IPS-18a (cell line): ENCODE measurements around the gene GUCY1A2.

Experiments
- H3K27ac ChIP-seq: one replicate; pipeline ENCODE4 v1.5.1; 2013; ENCODE audit warnings: low read length
- H3K27me3 ChIP-seq: one replicate; pipeline ENCODE4 v1.6.1; 2013; ENCODE audit warnings: mild to moderate bottlenecking, low read length; ENCODE audit not compliant: control insufficient read depth, insufficient read depth
- H3K36me3 ChIP-seq: one replicate; pipeline ENCODE4 v1.6.1; 2013; ENCODE audit warnings: low read depth, low read length; ENCODE audit not compliant: control insufficient read depth
- H3K4me1 ChIP-seq: one replicate; pipeline ENCODE4 v1.6.1; 2013; ENCODE audit warnings: low read depth, low read length; ENCODE audit not compliant: control insufficient read depth
- H3K4me3 ChIP-seq: one replicate; pipeline ENCODE4 v1.5.1; 2013; ENCODE audit warnings: low read length
- H3K9ac ChIP-seq: one replicate; pipeline ENCODE4 v1.6.1; 2013; ENCODE audit warnings: mild to moderate bottlenecking, low read length, moderate library complexity
- H3K9me3 ChIP-seq: one replicate; pipeline ENCODE4 v1.6.1; 2013; ENCODE audit warnings: low read depth, low read length; ENCODE audit not compliant: control insufficient read depth

GUCY1A2 gene

DNA sequence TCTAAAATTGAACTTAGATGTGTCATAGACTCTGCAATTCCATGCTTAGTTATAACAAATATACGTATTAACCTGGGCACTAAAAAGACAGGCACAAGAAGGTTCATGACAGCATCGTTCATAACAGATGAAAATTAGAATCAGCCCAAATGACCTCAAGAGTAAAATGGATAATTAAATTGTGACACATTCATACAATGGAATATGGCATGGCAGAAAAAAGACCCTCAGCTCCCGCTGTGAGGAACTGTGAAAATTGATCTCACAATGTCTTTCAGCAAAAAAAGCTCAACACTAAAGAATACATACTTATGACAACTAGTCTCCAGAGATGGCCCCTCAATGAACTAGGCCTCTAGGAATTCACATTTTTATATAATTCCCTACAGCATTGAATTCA lies 386.0 kb downstream of the GUCY1A2 start:
- H3K9me3 ChIP-seq, result no peaks in the 10 kb centered on the region
- H3K36me3 ChIP-seq, result no peaks in the 10 kb centered on the region
- H3K9ac ChIP-seq, result no peak overlapping the region
- H3K4me1 ChIP-seq, result no peaks in the 10 kb centered on the region
- no peaks in the 10 kb centered on the region for H3K27me3 ChIP-seq
- H3K4me3 ChIP-seq, result no peak overlapping the region
- H3K27ac ChIP-seq, result no peak overlapping the region

- Histone ChIP-seq H3K36me3 (no peaks in the 10 kb centered on the region), H3K27me3 (no peaks in the 10 kb centered on the region), H3K4me3 (no peak overlapping the region), H3K27ac (no peak overlapping the region), H3K9me3 (no peaks in the 10 kb centered on the region), H3K9ac (no peak overlapping the region), H3K4me1 (no peaks in the 10 kb centered on the region)
Measured at GRCh38 chr11:106627694-106628093, 390.6 kb downstream of the GUCY1A2 start.

- Histone ChIP-seq H3K9ac (no peak overlapping the region), H3K27me3 (no peaks in the 10 kb centered on the region), H3K9me3 (no peaks in the 10 kb centered on the region), H3K36me3 (no peaks in the 10 kb centered on the region), H3K4me1 (no peaks in the 10 kb centered on the region), H3K27ac (no peak overlapping the region), H3K4me3 (no peak overlapping the region)
Measured at GRCh38 chr11:106625566-106625965, 392.7 kb downstream of the GUCY1A2 start.

GRCh38 chr11:106624377-106624776 lies 393.9 kb downstream of the GUCY1A2 start:
- H3K9me3 ChIP-seq, result no peaks in the 10 kb centered on the region
- no peaks in the 10 kb centered on the region for H3K27me3 ChIP-seq
- no peak overlapping the region for H3K9ac ChIP-seq
- no peaks in the 10 kb centered on the region for H3K36me3 ChIP-seq
- H3K4me3 ChIP-seq, result no peak overlapping the region
- no peak overlapping the region for H3K27ac ChIP-seq
- H3K4me1 ChIP-seq, result no peaks in the 10 kb centered on the region
